NCI-H460 (cell line): Measurements from ENCODE around the gene RAB3C. TPM values are rescaled to one million over a fixed set of nuclear protein-coding genes. Genes with fewer than 3 reads are reported as not detected.

Source experiments
- DNase-seq: peaks from one replicate; pipeline ENCODE4 v3.0.0-alpha.2; 2016; ENCODE audit warnings: low read depth; ENCODE audit errors: extremely low read depth
- total RNA-seq: library from RNA; depleted of rRNA; stranded (reverse); fragments of >200 nt; shearing (Covaris generic); gene quantifications from 2 replicates; pipeline ENCODE4 v1.2.3, GENCODE V29; 2014

Gene RAB3C
- total RNA-seq, 1 experiment from 2014 or later, result 35.7 TPM

DNA sequence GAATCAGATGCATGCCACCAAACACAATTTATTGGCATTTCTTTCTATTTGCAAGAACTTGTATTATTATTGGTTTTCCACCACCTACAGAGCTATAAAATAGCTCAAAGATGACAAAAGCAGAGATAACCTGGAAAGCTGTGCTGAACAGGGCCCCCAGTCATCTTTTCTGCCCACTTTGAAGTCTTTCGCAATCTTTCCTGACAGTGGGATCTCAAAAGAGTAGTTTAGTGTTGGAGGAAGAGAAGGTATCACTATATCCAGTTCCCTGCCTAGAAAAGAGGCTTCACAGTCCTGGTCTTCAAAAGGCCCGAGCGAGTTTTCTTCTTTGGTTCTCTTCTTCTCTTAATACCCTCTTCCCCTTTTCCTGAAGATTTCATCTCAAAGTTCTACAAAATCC lies 231.0 kb downstream of the RAB3C start:
- no peak for DNase-seq

DNA sequence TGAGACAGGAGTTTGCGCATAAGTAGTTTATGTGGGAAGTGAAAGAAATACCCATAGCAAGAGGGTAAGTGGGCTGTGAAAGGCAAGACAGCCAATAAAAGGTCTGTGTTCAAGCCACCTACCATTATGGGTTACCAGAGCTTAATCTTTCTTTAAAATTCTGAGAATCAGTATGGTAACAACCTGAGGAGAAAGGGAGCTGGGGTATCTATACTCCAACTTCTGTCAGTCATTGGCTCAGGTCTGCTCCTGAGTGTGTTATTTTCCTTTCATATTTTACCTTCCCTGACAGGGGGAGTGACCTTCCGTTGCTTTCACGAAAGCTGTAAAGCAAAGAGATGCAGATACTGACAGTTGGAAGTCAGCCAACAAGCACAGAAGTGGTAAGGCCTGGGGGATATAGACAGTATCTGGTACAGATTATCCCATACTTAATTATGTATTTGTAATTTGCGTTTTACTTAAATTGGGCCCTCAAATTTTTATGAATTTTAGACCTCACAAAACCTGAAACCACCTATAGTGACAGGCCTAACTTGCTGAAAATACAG lies 233.4 kb downstream of the RAB3C start:
- DNase-seq, result no peak

DNA sequence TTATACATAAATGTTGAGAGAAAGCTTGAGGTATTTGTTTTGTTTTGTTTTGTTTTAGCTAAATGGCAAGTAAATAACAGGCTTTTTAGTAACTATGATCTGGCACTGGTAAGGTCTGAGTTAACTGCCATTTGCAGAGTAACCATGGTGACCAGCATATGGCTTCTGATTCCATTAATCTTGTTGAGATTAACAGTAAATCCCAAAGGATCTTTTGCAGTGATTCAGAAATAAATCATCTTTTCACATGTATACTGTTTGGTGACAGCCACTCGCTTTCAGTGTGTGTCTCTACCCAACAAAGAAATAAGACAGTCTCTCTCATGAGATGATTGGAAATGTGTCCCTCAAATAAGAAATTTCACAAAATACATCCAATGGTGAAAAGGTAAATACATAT lies 235.6 kb downstream of the RAB3C start:
- peak; percentile 22 for DNase-seq

DNA sequence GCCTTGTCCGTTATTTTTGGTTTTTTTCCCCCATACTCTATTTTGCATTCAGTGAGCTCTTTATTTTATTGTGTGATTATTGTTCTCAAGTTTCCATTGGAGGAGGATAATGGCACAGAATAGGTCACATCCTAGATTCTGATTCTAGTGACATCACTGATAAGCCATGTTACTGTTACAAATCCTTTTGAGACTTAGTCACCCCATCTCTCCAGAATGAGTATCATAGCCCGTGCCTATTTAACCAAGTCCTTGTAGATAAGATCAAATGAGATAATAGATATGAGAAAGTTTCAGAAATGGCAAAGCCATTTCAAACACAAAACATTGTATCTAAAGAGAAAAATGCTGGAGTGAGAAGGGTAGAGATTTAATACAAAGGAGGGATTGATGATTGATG lies 242.6 kb downstream of the RAB3C start:
- DNase-seq, result no peak

DNA sequence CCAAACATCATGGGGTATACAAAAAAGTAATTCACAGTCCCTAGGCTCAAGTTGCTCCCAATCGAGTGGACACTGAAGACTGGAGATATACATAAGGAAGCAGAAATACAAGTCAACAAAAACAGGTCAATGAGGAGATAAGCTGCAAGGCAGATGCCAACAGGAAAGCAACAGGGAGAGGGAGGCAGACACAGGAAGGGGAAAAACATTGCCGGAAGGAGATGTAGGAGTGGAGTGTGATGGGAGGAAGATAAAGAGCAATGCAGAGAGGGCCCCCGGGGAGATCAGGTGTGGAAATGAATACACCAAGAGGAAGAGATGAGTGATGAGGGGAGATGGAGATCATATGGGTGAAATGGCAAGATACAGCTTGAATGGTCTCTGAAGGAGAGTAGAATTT lies 243.0 kb downstream of the RAB3C start:
- DNase-seq, result no peak

DNA sequence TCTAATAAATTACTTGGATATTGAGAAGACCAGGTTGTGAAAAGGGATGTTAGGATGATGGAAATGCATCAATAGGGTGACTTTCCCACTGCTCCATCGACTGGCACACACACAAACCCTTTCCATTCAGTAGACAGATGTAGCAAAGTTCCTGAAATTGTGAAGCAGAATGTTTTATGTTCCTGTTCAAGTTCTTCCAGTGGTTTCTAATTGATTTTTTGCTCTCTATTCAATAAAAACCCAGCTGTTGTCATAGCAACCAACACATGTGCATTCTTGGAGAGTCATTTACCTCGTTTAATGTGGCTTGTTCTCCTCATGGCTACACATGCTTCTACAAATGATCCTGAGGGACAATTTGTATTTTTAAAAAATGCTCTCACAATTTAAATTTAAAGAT lies 244.6 kb downstream of the RAB3C start:
- DNase-seq, result no peak

DNA sequence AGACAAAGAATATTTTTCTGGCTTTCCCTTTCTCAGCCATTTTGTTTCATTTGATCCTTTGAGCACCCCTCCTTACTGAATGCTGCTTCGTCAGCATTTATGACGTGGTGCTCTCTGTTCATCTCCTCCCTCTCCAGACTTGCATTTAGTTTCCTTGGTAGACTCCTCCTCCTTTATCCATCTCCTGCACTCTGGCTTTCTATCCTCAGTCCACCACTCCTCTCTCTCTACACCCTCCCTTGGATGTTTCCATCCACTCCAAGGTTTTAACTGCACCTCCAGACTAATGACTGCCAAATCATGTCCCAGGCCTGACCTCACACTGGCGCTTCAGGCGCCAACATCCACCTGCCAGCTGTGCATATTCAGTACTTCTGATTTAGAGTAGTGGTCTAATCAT lies 245.4 kb downstream of the RAB3C start:
- no peak for DNase-seq

DNA sequence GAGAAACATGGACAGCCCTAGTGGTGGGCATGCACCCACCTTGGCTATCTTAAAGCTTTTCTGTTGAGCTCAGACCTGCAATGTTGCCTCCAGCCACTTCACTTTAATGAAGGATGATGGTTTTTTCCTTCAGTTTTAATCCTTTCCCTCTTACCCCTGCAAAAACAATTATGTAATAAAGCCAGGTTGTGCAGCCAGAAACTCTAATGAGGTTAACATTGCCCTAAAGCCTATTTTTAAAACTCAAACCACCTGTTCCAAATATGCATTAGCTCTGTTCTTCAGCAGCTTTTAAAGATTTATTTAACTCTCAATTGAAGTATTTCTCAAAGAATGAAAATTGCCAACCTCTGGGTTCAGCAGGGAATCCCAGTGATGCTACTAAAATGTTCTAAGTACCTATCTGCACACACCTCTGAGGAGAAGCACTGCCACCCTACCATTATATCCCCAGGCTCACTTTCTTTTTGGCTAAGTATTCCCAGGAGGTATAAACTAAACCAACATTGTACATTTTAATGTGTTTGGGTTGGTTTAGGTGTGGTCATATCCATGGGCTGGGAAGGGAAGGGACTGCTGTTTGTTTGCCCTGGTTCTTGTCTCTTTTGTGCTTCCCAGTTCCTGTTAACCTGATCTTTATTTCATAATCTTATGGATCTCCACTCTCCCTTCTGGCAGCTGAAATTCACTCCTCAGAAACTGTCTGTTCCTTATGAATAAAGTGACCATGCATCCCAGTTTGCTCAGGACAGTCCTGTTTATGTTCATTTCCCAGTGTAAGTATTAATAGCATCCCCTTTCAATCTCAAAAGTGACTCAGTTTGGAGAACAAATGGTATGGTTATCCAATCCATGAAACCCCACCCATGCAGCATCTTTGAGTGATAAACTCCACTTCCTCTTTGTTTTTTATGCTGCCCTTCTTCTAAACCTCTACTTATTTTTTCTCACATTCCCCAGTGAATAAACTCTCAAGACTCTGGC lies 251.7 kb downstream of the RAB3C start:
- no peak for DNase-seq

DNA sequence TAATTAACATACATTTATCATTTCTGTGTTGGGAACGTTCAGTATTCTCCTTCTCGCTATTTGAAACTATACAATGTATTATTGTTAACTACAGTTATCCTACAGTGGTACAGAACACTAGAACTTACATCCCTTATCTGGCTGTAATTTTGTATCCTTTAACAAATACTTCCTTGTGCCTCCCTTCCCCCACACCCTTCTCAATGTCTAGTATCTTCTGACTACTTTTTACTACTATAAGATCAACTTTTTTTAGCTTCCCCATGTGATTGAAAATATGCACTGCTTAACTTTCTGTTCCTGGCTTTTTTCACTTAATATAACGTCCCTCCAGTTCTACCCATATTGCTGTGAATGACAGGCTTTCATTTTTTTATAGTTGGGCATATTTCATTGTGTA lies 253.5 kb downstream of the RAB3C start:
- no peak for DNase-seq

DNA sequence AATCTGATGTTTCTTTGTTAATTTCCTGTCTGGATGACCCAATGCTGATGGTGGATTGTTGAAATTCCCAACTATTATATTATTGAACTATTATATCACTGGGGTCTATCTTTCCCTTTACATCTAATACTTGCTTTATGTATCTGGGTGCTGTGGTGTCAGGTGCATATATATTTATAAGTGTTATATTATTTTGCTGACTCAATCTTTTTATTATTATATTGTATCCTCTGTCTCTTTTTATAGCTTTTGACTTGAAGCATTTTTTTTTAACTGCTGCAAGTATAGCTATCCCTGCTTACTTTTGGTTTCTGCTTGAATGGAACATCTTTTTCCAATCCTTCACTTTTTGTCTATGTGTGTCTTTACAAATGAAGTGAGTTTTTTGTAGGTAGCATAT lies 255.9 kb downstream of the RAB3C start:
- no peak for DNase-seq

DNA sequence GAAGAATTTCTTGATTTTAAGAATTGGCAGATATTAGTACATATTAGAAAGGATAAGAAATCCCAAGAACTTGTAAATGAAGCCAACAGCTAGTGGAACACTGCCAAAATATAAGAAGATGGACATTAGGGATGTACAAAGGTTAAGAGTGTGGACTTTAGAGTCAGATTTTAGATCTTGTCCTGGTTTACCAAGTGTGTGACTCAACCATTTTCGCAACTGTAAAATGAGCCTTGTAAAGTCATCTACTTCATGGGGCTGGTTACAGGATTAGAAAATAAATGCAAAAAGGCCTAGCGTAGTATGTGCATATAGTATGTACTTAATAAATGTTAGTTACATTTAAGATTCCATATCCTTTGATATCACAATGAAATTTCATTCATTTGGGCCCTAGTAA lies 260.0 kb downstream of the RAB3C start:
- no peak for DNase-seq

DNA sequence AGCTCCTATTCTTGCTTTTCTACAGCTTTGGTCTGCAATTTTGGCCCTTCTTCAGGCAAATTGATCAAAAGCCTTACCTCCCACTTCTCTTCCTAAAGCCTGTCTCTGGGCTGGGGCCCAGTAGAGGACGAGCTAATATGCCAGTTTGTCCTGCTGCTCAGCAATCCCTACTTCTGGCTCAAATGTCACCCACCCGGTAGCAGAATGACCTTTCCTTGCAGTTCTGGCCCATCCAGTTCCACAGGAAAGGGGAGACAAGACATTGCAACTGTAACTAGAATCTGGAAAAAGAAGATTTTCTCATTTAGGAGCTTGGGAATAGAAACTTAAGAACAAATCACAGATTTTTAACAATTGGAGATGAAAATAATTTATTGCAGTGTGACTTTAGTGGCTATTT lies 261.5 kb downstream of the RAB3C start:
- DNase-seq, result no peak

DNA sequence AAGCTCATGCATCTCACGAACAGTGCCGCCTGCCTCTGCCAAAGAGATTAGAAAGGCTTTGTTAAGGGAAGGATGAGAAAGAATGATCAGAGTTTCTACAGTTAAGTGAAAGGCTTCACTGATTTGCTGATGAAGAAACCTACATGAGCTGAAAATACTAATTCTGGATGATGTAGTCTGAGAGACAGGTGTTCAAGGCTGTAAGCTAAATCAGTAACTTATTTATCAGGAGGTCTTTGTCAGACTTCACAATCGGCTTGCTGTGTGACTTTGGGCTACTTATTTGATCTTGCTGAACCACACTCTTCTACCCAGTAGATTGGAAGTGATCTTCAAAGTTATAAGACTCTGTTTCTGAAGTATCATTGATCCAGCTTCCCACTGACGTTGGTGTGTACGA lies 264.2 kb downstream of the RAB3C start:
- no peak for DNase-seq

DNA sequence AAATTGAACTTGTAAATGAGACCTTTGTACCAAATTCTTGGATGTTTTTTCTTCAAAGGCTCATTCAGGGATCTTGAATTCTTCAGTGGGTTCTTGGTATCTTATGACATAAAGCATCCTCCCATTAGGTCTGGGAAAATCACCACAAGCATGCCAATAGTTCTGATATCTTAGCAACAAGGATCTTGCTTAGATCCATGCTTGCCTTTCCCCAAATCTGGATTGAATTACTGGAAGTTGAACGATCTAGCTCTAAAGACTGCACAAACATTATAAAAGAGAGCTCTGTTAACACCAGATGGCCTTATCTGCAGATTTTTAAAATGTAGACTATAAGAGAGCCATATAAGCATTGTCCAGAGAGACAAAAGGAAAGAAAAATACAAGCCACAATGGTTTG lies 266.3 kb downstream of the RAB3C start:
- DNase-seq, result no peak

DNA sequence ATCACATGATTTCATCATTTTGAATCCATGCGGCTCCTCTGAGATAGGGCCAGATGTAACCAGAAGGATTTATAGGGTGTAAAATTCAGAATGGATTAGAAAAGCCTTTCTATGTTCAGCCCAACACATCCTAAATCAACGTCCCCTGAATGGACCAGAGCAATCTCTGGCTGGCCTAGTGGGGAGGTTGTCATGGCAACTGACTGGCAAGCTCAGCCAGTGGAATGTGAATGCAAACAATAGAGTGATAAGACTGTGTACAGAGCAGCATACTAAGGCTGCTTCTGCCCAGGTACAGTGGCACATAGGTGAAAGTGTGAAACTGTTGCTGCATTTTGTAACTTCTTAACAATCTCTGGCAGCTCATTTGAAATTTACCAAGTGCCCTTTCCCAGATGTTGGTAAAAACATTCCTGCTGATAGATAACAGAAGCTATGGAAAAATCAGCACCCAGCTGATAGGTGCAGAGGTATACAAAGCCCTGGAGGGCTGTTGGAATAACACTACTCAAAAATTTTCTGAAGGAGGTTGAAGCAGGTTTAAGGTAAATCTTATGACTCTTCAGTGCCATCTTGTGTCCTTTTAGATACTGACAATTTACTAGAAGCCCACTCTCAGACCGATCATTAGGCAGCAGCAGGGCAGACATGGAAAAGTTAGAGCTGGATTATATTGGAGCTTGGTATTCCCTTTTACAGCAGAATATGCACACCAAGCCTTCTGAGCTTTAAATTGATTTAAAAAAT lies 267.2 kb downstream of the RAB3C start:
- peak; percentile 56 for DNase-seq

DNA sequence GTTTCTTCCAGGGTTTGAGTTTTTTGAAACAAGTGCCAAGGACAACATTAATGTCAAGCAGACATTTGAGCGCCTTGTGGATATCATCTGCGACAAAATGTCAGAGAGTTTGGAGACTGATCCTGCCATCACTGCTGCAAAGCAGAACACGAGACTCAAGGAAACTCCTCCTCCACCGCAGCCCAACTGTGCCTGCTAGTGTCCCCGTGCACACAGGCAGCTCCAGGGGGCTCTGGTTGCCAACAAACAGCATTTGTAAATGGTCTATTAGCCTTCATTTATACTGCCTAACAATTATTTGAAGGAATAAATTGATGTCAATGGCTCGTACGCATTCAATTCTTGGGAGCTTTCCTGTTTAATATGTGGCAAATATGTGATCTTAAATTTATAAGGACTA lies 268.3 kb downstream of the RAB3C start:
- no peak for DNase-seq

DNA sequence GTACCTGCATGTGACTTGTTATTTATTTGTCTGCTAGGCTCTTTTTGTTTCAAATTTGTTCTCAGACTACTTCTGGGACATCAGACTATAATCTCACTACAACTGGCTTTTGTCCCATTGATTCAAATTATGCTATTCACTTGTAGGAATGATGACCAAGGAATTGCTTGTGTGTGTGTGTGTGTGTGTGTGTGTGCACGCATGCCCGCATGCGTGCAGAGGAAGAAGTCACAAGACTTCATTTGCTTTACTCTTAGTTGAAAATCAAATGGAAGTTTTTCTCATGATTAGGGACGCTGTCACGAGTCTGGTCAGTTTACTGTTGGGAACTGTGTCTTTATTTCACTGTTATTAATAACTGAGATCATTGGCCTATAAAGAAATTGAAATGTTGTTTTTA lies 268.7 kb downstream of the RAB3C start:
- no peak for DNase-seq

DNA sequence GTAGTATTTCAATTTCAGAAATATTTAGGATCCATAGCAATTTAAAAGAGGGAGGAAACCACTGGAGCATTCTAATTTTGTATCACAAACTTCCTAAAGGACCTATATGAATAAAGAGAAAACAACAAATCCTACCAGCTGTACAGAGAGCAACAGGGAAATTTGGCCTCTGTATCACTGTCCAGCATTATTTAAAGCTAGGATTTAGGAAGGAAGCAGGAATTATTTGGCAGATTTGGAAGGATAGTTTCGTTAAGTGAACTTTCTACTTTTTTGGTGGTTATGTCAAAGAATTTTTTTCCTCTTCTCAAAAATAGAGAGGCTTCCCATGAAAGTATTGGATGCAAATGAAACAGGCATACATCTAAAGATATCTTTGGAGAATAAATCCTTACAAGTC lies 269.7 kb downstream of the RAB3C start:
- no peak for DNase-seq

DNA sequence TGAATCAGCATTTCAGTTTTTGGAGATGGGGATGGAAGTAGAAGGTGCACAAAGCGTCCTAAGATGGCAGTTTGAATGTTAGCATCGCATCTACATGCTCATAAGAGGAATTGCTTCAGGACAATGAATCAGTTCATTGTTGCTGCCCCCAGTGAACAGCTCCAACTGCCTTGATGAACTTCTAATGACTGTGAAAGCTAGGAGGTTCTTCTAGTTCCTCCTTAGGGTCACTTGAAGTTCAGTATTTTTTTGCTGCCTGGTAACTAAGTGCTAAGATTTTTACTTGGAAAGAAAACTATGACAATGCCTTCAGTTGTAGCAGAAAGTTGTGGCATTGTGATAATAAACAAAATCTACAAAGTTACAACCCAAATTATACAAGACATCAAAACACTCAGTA lies 271.6 kb downstream of the RAB3C start:
- DNase-seq, result no peak

DNA sequence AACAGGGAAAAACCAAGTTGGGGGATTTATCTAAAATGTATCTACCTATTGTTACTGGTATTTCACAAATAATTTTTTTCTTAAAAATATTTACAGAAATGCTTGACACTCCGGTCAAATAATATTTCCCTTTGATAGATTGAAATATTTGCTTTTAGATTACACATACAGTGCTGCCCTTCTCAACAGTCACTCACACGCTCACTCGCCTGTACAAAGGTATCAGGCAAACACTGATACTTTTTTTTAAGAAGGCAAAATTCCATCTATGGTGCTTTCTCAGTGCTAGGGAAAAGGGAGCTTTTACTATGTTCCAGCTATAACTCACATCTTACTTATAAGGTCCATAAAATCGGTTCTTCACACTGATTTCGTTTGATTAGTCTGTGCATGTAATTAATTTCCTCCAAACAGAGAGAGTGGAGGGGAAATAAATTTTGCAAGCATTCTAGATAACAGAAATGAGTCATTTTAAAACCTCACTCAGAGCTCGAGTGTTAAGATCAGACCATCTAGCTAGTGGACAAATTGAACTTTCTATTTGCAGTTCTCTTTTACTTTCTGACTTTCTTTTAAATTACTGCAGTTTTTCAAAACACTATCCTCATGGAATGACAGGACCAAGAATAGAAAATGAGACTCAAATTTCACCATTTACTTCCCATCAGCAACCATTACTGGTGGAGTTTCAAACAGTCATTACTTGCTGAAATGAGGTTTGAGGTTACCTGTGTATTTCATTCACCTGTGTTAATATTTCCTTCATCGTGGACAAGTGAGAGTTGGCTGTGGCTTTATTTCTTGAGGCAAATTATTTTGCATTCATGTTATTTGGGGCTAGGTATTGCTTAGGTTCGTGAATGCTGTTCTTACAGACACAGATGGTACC lies 273.2 kb downstream of the RAB3C start:
- DNase-seq, result no peak

DNA sequence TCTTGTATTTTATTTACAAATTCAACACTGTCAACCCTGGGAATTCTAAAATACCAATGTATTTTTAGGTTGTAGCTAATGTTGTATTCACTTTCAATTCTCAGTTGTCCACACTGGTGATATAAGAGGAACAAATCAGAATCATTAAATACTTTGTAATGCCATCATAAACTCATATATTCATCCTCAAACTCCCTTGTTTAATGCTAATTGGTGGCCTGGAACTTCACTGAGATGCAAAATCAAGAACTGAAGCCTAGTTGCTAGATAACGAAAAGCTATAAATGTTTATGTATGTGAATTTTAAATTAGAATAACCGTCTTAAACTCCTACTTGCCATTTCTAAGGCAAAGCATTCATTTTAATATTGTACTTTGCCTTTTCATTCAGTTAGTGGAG lies 274.7 kb downstream of the RAB3C start:
- no peak for DNase-seq
